Smooth muscle cell (in vitro differentiated cells): ENCODE measurements around the gene ADAMTS12. TPM values are rescaled to one million over a fixed set of nuclear protein-coding genes. Genes with fewer than 3 reads are reported as not detected.

Experiments
- DNase-seq: peaks from one replicate; lab custom pipeline; 2025; ENCODE audit not compliant: unreplicated experiment; lab: John Stamatoyannopoulos, UW
- H2AFZ ChIP-seq: fragments of 200-600 bp; sonication (generic); 2 replicates; pipeline ENCODE4 v1.6.0; 2016; ENCODE audit warnings: antibody characterized with exemption, low read depth, mild to moderate bottlenecking
- H3F3A ChIP-seq: fragments of 200-600 bp; sonication (generic); 2 replicates; pipeline ENCODE4 v1.6.0; 2017; ENCODE audit warnings: antibody characterized with exemption, low read depth
- H3K27ac ChIP-seq: fragments of 200-600 bp; sonication (generic); 2 replicates; pipeline ENCODE4 v1.5.1; 2016; ENCODE audit warnings: low read depth, mild to moderate bottlenecking
- H3K27me3 ChIP-seq: fragments of 200-600 bp; sonication (generic); 2 replicates; pipeline ENCODE4 v1.6.1; 2016; ENCODE audit warnings: low read depth, mild to moderate bottlenecking
- H3K36me3 ChIP-seq: fragments of 200-600 bp; sonication (generic); 2 replicates; pipeline ENCODE4 v1.5.1; 2016; ENCODE audit warnings: low read depth
- H3K4me1 ChIP-seq: fragments of 200-600 bp; sonication (generic); 2 replicates; pipeline ENCODE4 v1.5.1; 2016; ENCODE audit warnings: low read depth
- H3K4me2 ChIP-seq: fragments of 200-600 bp; sonication (generic); 2 replicates; pipeline ENCODE4 v1.6.0; 2016; ENCODE audit warnings: mild to moderate bottlenecking
- H3K4me3 ChIP-seq: fragments of 200-600 bp; sonication (generic); 2 replicates; pipeline ENCODE4 v1.5.1; 2016; ENCODE audit warnings: mild to moderate bottlenecking
- H3K79me2 ChIP-seq: fragments of 200-600 bp; sonication (generic); 2 replicates; pipeline ENCODE4 v1.6.0; 2016; ENCODE audit warnings: low read depth, mild to moderate bottlenecking
- H3K9ac ChIP-seq: fragments of 200-600 bp; sonication (generic); 2 replicates; pipeline ENCODE4 v1.6.0; 2016; ENCODE audit warnings: low read depth
- H3K9me3 ChIP-seq: fragments of 200-600 bp; sonication (generic); replicated peaks from 2 replicates; pipeline ENCODE4 v1.5.1; 2016; ENCODE audit warnings: low read depth
- H4K20me1 ChIP-seq: fragments of 200-600 bp; sonication (generic); 2 replicates; pipeline ENCODE4 v1.6.0; 2016; ENCODE audit warnings: low read depth
- CTCF ChIP-seq: fragments of 200-600 bp; sonication (generic); IDR thresholded peaks from 2 replicates; pipeline ENCODE4 v1.5.1; 2017; ENCODE audit warnings: borderline replicate concordance, mild to moderate bottlenecking, antibody characterized with exemption; ENCODE audit not compliant: insufficient read depth, poor library complexity, severe bottlenecking
- WGBS: methylation state at CpG from one replicate; pipeline ENCODE4 v1.1.7; 2016; ENCODE audit warnings: low lambda C conversion rate; 5-methylcytosine and 5-hydroxymethylcytosine counted together
- polyA plus RNA-seq: library from polyadenylated mRNA; unstranded; fragments of >200 nt; fragmentation: Nextera tagmentation; extraction: Ambion mirVana; gene quantifications from 2 replicates; pipeline ENCODE4 v1.2.1, GENCODE V29; 2016
- total RNA-seq: library from RNA; depleted of rRNA; stranded (reverse); fragments of >200 nt; gene quantifications from 2 replicates; pipeline ENCODE4 v1.2.3, GENCODE V29; 2014

Gene ADAMTS12
- total and polyA plus RNA-seq, 2 experiments from 2014 or later, result 34.3 to 84.9 TPM

GRCh38 chr5:33621514-33621913 lies 270.3 kb downstream of the ADAMTS12 start:
- no peaks in the 10 kb centered on the region for H3K36me3 ChIP-seq
- no peak overlapping the region for H2AFZ ChIP-seq
- H3K4me2 ChIP-seq, result no peak overlapping the region
- H3K79me2 ChIP-seq, result no peaks in the 10 kb centered on the region
- no peaks in the 10 kb centered on the region for H4K20me1 ChIP-seq
- no peak overlapping the region for H3K9ac ChIP-seq
- H3K9me3 ChIP-seq, result no peaks in the 10 kb centered on the region
- no peaks in the 10 kb centered on the region for H3K27me3 ChIP-seq
- H3F3A ChIP-seq, result no peaks in the 10 kb centered on the region
- peaks cover 2% of the 10 kb centered on the region for H3K4me1 ChIP-seq
- H3K27ac ChIP-seq, result peak overlapping the region; percentile 27
- H3K4me3 ChIP-seq, result no peak overlapping the region
- no peak for DNase-seq
- WGBS, result 61% methylated on average over 1 of the region's 1 CpG
- TF ChIP-seq CTCF, result no peak

GRCh38 chr5:33614039-33614438 lies 277.8 kb downstream of the ADAMTS12 start:
- H3K27ac ChIP-seq, result no peak overlapping the region
- H3K27me3 ChIP-seq, result no peaks in the 10 kb centered on the region
- TF ChIP-seq CTCF, result no peak
- H3K4me2 ChIP-seq, result no peak overlapping the region
- WGBS, result 94% methylated on average over 3 of the region's 3 CpGs
- H3K4me1 ChIP-seq, result peaks cover 6% of the 10 kb centered on the region
- H3K79me2 ChIP-seq, result no peaks in the 10 kb centered on the region
- H3K36me3 ChIP-seq, result no peaks in the 10 kb centered on the region
- no peaks in the 10 kb centered on the region for H3F3A ChIP-seq
- no peak for DNase-seq
- no peaks in the 10 kb centered on the region for H4K20me1 ChIP-seq
- H3K9me3 ChIP-seq, result no peaks in the 10 kb centered on the region
- no peak overlapping the region for H3K9ac ChIP-seq
- no peak overlapping the region for H2AFZ ChIP-seq
- no peak overlapping the region for H3K4me3 ChIP-seq

DNA sequence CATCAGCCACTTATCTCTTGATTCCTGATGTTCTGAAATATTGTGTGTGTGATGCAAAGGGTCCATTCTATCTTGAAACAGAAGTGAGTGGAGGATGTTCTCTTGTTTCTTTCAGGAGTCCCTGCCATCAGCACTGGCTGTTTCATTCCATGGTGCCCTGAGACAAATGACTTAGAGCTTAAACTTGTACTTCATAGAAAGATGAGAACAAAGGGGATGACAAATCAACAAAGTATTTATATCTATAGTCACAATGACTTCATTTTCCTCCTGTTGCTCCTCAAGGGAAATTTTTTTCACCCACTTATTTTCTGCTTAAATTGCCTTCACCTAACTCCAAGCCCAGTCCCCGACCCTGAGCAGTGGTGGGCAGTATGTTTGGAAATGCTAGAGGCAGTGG lies 279.4 kb downstream of the ADAMTS12 start:
- Histone ChIP-seq H3K4me2 (no peak overlapping the region), H3K36me3 (no peaks in the 10 kb centered on the region), H3K27ac (peak overlapping the region; percentile 51), H2AFZ (no peak overlapping the region), H3K9ac (no peak overlapping the region), H3K4me1 (peaks cover 6% of the 10 kb centered on the region), H3K27me3 (no peaks in the 10 kb centered on the region), H3K9me3 (no peaks in the 10 kb centered on the region), H3F3A (no peaks in the 10 kb centered on the region), H3K4me3 (no peak overlapping the region), H3K79me2 (no peaks in the 10 kb centered on the region), H4K20me1 (no peaks in the 10 kb centered on the region)
- TF ChIP-seq CTCF, result no peak
- DNase-seq, result no peak
- WGBS, result 84% methylated on average over 1 of the region's 1 CpG

DNA sequence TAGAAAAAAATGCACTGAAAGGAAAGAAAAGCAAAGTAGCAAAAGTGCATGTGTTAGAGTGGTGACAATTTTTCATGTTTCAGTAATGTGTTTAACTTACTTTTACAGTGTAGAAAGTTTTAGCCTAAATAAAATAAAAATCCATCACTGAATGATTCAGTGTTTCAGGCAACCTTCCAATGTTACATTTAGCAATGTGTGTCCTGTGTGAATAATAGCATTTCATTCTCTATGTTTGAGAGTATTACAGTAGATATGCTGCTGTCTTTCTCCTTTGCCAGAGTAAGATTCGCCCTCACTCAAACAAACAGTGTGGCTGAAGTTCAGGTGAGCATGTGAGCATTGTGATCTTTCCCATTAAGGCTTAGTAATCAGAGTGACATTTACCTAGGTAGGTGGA lies 279.9 kb downstream of the ADAMTS12 start:
- Histone ChIP-seq H4K20me1 (no peaks in the 10 kb centered on the region), H3K36me3 (no peaks in the 10 kb centered on the region), H3K79me2 (no peaks in the 10 kb centered on the region), H3K4me2 (no peak overlapping the region), H3K4me3 (no peak overlapping the region), H3K4me1 (peaks cover 6% of the 10 kb centered on the region), H3F3A (no peaks in the 10 kb centered on the region), H3K9ac (no peak overlapping the region), H3K27ac (peak overlapping the region; percentile 51), H3K9me3 (no peaks in the 10 kb centered on the region), H3K27me3 (no peaks in the 10 kb centered on the region), H2AFZ (no peak overlapping the region)
- no peak for DNase-seq
- 89% methylated on average over 1 of the region's 1 CpG for WGBS
- no peak for TF ChIP-seq CTCF
